NCI-H2107 treated with DMSO at 0.1 percent for 48 hours (cell line): ENCODE results near the gene TMEM259.

Source experiments
- DNase-seq: peaks from one replicate; lab custom pipeline; 2025; ENCODE audit not compliant: unreplicated experiment; lab: John Stamatoyannopoulos, UW

Gene TMEM259

DNA sequence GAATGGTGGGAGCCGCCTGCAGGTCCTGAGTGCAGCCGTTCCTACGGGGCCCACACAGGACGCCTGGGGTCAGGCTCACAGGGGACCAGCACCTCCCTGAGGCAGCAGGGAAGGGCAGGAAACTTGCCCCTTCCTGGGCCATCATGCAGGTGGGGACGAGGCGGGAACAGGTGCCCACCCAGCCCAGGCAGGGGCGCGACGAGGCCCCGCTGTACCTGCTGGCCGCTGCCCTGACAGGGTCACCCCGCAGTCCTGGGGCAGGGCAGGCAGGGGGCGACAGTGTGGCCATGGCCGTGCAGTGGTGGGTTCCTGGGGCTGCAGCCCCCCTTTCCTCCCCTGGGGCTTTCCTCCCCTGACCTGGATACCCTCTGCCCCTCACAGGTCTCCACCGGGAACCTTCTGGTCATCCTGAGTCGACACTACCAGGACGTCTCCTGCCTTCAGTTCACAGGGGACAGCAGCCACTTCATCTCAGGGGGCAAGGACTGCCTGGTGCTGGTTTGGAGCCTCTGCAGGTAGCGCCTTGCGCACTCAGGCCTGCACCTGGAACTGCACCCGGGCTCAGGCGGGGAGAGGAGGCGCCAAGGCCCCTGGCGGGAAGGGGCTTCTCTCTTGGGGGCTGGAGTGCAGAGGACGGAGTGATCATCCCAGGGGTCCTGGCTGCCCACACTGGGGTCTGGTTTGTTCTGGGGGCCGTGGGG is 31.4 kb downstream of the TMEM259 start:
- DNase-seq: no peak

DNA sequence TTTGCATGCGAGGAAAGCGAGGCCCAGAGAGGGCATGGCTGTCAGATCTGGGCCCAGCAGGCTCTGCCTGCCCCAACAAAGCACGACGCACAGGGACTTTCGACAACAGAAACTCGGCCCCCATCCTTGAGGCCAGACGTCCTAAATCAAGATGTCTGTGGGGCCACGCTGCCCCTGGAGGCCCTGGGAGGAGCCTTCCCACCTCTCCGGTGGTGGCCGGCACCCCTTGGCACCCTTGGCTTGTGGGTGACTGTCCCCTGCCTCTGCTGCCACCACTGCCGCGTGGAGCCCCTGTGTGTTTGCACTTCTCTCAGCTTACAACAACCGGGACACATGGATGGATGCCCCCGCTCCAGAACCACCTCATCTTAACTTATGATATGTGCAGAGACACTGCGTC is 32.4 kb downstream of the TMEM259 start:
- DNase-seq: no peak

DNA sequence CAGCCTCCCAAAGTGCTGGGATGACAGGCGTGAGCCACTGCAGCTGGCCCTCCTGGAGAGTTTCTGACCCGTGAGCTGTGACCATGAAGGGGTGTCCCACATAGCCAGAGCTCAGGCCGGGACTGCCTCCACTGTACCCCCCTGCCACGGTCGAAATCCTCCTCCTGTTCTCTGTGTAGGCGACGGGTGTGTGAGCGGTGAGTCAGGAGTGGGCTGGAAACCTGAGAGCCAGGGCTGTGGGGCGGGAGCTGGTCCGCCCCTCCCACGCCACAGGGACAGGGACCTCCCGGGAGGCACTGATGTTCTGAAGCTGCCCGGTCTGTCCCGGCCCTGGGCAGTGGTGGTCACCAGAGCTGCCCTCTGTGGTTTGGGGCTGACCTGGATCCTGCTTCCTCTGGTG is 32.8 kb downstream of the TMEM259 start:
- no peak for DNase-seq

DNA sequence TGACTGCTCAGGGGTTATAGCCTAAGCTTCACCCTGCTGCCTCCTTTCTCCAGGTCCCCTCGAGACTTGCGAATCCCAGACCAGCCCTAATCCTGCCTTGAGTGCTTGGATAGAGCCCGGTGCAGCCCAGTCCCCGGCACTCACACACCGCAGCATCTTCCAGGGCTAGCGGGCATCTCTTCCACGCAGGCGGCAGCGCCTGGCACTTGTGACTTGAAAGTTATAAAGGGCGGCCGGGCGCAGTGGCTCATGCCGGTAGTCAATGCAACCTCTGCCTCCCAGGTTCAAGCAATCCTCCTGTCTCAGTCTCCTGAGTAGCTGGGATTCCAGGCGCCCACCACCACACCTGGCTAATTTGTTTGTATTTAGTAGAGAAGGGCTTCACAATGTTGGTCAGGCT is 34.8 kb downstream of the TMEM259 start:
- no peak for DNase-seq

GRCh38 chr19:984165-984967 is 36.6 kb downstream of the TMEM259 start, which contains the start of gene WDR18:
Gene WDR18 (plus strand): TSS chr19:984345. CDS start chr19:984354, 9 bp downstream.
- DNase-seq: peak; percentile 62

DNA sequence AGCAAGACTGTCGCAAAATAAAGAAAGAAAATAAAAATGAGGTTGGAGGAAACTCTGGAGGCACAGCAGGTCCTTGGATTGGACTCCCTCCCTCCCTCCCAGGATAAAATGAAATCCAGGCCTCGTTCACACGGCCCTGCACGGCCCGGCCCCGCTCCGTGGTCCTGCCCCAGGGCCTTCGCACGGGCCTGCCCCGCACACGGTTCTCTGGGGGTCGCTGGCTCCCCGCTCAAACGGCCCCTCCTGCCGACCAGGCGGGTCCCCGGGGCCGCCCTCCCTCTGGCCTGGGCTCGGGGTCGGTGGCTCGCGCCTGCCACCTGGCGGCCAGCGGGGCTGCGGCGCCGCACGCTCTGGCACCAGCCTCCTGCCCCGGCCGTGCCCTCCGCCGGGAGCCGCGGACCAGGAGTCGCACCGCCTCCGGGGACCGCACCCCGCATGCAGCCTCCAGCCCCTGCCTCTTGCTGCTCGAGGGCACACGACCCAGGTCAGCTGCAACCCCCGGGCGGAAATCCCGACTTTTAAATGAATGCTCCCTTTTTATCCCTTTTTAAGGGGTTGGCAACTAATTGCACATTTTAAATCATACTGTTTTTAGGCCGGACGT is 38.3 kb downstream of the TMEM259 start:
- DNase-seq: no peak

DNA sequence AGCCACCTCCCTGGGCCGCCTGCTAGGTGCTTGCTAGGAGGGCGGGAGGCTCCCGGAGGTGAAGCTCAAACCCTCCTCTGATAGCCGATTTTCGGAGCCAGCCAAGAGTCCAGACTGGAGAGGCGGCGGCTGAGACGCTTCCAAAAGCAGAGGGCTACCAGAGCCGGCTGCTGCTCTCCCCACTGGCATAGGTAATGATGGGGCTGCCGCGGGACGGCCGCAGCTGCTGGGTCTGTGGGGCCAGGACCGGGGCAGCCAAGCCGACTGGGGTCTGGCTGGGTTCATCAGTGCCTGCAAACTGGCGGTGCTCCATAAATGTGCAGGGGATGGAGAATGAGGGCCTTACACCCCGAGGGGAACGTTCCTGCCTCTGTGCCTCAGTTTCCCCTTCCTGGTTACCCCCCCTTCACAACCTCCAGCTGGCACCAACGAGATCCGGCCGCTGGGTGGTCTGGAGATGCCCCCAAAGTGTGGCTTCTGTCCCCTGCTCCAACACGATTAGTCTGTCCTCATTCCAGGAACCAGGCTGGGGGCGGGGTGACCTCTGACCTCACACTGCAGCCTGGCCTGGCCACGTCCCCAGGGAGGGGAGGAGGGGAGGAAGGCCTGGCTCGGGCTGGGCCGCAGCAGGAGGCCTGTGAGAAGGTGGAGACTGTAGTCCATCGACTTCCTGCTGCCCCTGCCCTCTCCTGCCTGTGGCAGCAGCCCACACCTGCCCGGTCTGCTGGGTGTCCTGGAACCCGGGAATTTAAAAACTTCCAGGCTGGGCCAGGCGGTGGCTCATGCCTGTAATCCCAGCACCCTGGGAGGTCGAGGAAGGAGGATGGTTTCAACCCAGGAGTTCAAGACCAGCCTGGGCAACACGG is 40.6 kb downstream of the TMEM259 start:
- no peak for DNase-seq

- DNase-seq: no peak
Measured at GRCh38 chr19:979318-979741, 41.6 kb downstream of the TMEM259 start.

- DNase-seq: no peak
Measured at GRCh38 chr19:977058-977464, 43.9 kb downstream of the TMEM259 start.

GRCh38 chr19:976476-976875 is 44.4 kb downstream of the TMEM259 start:
- DNase-seq: no peak

DNA sequence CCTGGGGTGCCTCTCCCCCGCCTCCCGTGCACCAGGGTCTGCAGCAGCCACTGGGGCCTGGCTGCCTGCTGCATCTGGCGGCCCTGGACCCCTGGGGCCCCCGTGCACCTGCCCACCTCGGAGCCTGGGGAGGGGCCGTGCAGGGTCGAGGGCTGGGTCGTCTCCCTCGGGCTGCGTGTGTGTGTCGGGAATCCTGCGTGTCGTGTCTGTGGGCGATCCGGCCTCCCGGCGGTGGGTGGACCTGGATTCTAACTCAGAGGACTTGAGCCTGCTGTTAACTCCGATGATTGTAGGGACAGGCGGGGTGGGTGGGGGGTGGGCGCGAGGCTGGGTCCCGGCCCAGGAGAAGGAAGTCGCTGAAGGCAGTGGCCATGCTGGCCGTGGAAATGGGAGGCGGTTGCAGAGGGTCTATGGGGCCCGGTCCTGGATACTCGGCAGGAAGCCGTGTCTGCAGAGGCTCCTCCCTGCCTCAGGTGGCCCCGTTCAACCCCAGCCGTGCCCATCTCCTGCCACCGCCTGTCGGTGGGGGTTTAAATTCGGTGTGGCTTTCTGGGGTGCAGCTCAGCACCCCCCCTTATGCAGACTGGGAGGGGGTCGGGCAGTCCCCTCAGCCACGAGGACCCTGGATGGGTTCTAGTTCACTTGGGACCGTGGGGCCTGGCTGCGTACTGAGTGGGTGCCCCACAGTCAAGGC is 46.2 kb downstream of the TMEM259 start:
- DNase-seq: no peak

DNA sequence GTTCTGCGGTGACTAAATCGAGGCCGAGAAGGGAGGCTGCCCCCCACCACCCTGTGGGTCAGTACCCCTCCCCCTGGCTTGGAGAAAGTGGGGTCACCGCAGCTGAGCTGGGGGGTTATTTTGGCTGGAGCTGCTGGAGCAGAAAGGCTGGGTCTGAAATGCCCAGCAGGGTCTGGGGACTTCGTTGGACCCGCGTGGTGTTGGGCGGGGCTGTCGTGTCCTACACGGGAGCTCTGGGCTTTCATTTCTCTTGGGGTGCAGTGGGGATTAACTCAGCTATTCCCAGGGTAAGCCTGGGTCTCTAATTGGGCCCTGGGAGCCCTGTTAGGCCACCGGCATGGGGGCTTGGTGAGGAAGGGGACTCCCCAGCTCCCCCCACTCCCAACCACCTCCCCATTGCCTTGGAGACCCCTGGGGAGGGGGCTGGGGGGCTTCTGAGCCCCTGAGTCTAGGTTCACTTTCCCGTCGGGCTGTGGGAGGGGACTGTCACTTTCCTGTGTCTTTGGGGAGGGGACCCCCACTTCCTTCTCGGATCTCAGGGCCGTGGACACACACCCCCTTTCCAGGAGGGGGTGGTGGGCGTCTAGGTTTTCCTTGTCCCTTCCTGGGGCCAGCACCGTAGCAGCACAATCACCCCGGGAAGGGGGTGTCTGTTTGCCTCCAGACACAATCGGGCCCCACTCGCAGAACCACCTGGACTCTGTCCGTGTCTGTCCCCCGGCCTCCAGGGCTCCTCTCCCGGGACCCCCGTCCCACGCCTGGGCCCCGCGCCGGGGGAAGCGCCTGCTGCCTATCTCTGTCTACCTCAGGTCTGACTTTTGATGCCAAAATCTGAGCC is 47.0 kb downstream of the TMEM259 start:
- no peak for DNase-seq

DNA sequence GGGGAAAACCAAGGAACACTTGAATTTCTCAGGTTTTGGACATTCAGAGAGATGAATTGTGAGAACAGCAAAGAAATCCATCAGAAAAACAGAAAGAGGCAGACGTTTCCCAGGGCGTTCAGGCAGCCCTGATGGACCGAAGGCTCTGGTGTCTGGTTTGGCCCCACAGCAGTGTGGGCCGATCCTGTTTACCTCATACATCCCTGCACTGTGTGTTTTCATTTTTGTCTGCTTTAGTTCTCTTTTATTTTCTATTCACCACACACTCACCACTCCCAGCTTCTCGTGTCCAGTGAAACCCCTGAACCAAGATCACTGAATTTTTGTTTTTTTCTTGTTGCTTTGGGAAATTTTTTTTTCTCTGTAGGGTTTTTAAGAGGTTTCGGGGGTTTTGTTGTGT is 48.6 kb downstream of the TMEM259 start:
- DNase-seq: no peak

GRCh38 chr19:971795-972194 is 49.1 kb downstream of the TMEM259 start:
- no peak for DNase-seq

- DNase-seq: no peak
Measured at GRCh38 chr19:970695-971094, 50.2 kb downstream of the TMEM259 start.

GRCh38 chr19:966485-967088 is 54.3 kb downstream of the TMEM259 start:
- no peak for DNase-seq

DNA sequence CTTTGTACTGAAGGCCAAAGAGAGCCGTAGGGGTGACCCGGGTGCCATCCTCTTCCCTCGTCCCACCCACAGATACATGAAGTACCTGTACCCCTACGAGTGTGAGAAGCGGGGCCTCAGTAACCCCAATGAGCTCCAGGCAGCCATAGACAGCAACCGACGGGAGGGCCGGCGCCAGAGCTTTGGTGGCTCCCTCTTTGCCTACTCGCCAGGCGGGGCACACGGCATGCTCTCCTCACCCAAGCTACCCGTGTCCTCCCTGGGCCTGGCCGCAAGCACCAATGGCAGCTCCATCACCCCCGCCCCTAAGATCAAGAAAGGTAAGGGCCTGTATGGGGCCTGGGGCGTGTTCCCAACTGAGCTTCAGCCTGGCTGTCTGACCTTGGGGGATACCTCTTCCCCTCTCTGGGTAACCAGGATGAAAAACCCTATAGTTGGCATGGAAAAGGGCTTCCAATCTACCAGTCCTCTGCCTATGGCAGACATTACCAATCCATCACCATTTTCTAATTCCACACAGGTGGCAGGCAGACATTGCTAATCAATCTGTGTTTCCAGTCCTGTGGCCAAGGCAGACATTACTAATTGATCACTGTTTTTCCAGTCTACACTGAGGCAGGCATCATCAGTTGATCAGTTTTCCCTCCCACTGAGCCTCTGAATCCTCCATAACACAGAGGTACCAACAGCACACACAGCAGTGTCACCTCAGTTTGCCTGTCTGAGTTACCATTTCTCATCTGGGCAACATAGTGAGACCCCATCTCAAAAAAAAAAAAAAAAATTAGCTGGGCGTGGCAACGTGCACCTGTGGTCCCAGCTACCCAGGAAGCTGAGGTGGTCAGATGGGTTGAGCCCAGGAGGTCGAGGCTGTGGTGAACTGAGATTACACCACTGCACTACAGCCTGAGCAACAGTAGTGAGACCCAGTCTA is 55.9 kb downstream of the TMEM259 start:
- DNase-seq: no peak

DNA sequence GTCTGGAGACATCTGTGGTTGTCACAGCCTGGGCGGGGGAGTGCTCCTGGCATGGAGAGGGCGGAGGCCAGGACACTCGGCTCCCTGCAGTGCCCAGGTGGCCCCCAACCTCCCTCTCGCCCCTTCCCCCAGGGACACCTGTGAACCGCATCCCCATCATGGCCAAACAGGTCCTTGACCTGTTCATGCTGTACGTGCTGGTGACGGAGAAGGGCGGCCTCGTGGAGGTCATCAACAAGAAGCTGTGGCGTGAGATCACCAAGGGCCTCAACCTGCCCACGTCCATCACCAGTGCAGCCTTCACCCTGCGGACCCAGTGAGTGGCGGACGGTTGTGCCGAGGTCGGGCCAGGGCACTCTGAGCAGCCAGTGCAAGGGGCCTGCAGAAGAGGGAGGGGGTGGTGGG is 56.8 kb downstream of the TMEM259 start:
- no peak for DNase-seq
